Endothelial cell (in vitro differentiated cells): ENCODE results near the gene BCL2L15. TPM values are rescaled to one million over a fixed set of nuclear protein-coding genes. Genes with fewer than 3 reads are reported as not detected.

Experiments
- DNase-seq: peaks from one replicate; pipeline ENCODE4 v3.0.0; 2021; ENCODE audit warnings: low spot score
- H3K27ac Mint-ChIP-seq: one replicate; pipeline ENCODE4 v1.8.0; 2021; ENCODE audit warnings: mixed read lengths, inconsistent platforms; ENCODE audit not compliant: unreplicated experiment
- H3K27me3 Mint-ChIP-seq: one replicate; pipeline ENCODE4 v1.8.0; 2021; ENCODE audit warnings: mild to moderate bottlenecking, moderate library complexity, mixed read lengths, inconsistent platforms; ENCODE audit not compliant: unreplicated experiment
- H3K36me3 Mint-ChIP-seq: one replicate; pipeline ENCODE4 v1.8.0; 2021; ENCODE audit warnings: mild to moderate bottlenecking, low read depth, mixed read lengths, inconsistent platforms; ENCODE audit not compliant: unreplicated experiment
- H3K4me1 Mint-ChIP-seq: one replicate; pipeline ENCODE4 v1.8.0; 2021; ENCODE audit warnings: mild to moderate bottlenecking, mixed read lengths, inconsistent platforms; ENCODE audit not compliant: unreplicated experiment
- H3K4me3 Mint-ChIP-seq: one replicate; pipeline ENCODE4 v1.8.0; 2021; ENCODE audit warnings: mild to moderate bottlenecking, mixed read lengths, inconsistent platforms; ENCODE audit not compliant: unreplicated experiment
- H3K9me3 Mint-ChIP-seq: one replicate; pipeline ENCODE4 v1.8.0; 2021; ENCODE audit warnings: mixed read lengths, inconsistent platforms; ENCODE audit not compliant: unreplicated experiment
- CTCF ChIP-seq: fragments of 200-600 bp; sonication (generic); IDR thresholded peaks from one replicate; pipeline ENCODE4 v1.5.0; 2021; ENCODE audit warnings: antibody characterized with exemption; ENCODE audit not compliant: unreplicated experiment
- total RNA-seq: library from RNA; stranded (reverse); fragmentation: NEBNext Ultra II Directional; extraction: Animal tissue kit (Norgen Biotek cat#: 25700); gene quantifications from one replicate; pipeline ENCODE4 v1.2.1, GENCODE V29; 2021; ENCODE audit not compliant: unreplicated experiment

BCL2L15 gene
- total RNA-seq, 1 donor from 2014 or later = 0.49 TPM

- H3K36me3 Mint-ChIP-seq = peaks cover 22% of the 10 kb centered on the region
- H3K9me3 Mint-ChIP-seq = no peaks in the 10 kb centered on the region
- no peaks in the 10 kb centered on the region for H3K4me1 Mint-ChIP-seq
- H3K4me3 Mint-ChIP-seq = no peak overlapping the region
- TF ChIP-seq CTCF = no peak
- DNase-seq = no peak
- H3K27ac Mint-ChIP-seq = no peak overlapping the region
- H3K27me3 Mint-ChIP-seq = peaks cover 2% of the 10 kb centered on the region
These were observed 25.4 kb upstream of the BCL2L15 start for GRCh38 chr1:113912594-113913311.

- peak; percentile 7 for DNase-seq
- peaks cover 25% of the 10 kb centered on the region for H3K36me3 Mint-ChIP-seq
- H3K27me3 Mint-ChIP-seq = peaks cover 12% of the 10 kb centered on the region
- no peak for TF ChIP-seq CTCF
- H3K4me3 Mint-ChIP-seq = peak overlapping the region; percentile 98
- H3K27ac Mint-ChIP-seq = peak overlapping the region; percentile 88
- peaks cover 23% of the 10 kb centered on the region for H3K4me1 Mint-ChIP-seq
- H3K9me3 Mint-ChIP-seq = no peaks in the 10 kb centered on the region
These were observed 18.1 kb upstream of the BCL2L15 start for GRCh38 chr1:113905435-113905861.

- H3K4me1 Mint-ChIP-seq = peaks cover 23% of the 10 kb centered on the region
- H3K27me3 Mint-ChIP-seq = peaks cover 12% of the 10 kb centered on the region
- H3K36me3 Mint-ChIP-seq = peaks cover 21% of the 10 kb centered on the region
- peak; percentile 97 for DNase-seq
- H3K9me3 Mint-ChIP-seq = no peaks in the 10 kb centered on the region
- peak within 1 kb of the TSS; percentile 98 for H3K4me3 Mint-ChIP-seq
- peak; percentile 26 for TF ChIP-seq CTCF
- H3K27ac Mint-ChIP-seq = peak within 1 kb of the TSS; percentile 88
These were observed 17.5 kb upstream of the BCL2L15 start, which contains the start of the genes AP4B1 and DCLRE1B for GRCh38 chr1:113904674-113905434. Gene AP4B1 (minus strand): TSS chr1:113904799. CDS start chr1:113904717, 82 bp downstream. Gene DCLRE1B (plus strand): TSS chr1:113905326. CDS start chr1:113905587, 261 bp downstream.

GRCh38 chr1:113904293-113904673 is 16.9 kb upstream of the BCL2L15 start:
- peaks cover 23% of the 10 kb centered on the region for H3K4me1 Mint-ChIP-seq
- DNase-seq = no peak

More at GRCh38 chr1:113904293-113904673, 16.9 kb upstream of the BCL2L15 start:
- Mint-ChIP-seq H3K27me3 (peaks cover 12% of the 10 kb centered on the region), H3K27ac (peak overlapping the region; percentile 88), H3K4me3 (peak overlapping the region; percentile 98), H3K9me3 (no peaks in the 10 kb centered on the region), H3K36me3 (peaks cover 23% of the 10 kb centered on the region)
- no peak for TF ChIP-seq CTCF
